HG02798 (cell line): ENCODE results near the gene TULP3.

Experiments used
- ATAC-seq: cut with Tn5 transposase; IDR thresholded peaks from one replicate; pipeline ENCODE4 v1.9.1; 2021; ENCODE audit warnings: mild to moderate bottlenecking; ENCODE audit not compliant: unreplicated experiment, poor library complexity

The TULP3 gene

DNA sequence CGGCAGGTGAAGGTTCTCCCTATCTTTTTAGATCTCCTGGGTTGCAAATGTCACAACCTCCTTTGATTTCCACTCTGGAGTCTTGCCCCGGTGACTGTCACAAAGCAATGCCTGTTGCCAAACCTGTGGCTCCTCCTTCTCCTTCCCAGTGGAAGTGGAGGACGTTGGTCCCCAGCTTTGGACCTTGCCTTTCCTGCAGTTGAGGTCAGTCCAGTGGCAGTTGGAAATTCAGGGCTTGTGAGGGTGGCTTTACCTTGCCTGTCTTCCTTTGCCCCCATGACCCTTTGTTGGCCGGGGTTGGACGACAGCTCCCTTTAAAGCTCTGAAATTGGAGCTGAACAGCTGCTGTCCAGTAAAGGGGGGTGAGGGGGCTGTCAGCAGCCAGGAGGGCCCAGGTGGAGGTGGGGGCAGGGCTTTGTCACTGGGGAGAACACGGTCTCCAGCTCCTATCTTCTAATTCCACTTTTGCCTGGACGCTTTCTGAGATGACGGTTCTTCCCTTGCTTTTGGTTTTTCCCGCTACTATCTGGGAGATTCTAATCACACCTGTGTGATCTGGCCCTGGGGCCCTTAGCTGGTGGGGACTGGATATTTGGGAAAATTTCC lies 72.6 kb downstream of the TULP3 start:
- ATAC-seq: no peak

GRCh38 chr12:2963760-2964292 lies 73.1 kb downstream of the TULP3 start:
- ATAC-seq: no peak

GRCh38 chr12:2967651-2968050 lies 77.0 kb downstream of the TULP3 start:
- ATAC-seq: no peak

DNA sequence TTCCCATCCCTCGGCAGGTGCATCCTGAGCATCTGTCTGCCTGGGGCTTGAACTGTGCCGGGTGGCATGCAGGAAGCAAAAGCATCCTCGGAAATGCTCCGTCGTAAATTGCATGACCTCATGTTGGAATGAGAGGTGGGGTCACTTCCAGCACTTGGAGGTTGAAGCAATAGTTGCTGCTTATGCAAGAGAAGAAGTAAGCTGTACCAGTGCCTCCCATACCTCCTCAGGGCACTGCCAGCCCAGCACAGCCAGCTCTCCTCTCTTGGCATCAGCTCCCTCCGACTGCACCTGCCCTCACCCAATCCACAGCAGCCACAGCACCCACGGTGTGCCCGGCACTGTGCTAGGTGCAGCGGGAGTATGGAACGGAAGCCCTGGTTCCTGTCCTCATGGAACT lies 80.1 kb downstream of the TULP3 start:
- ATAC-seq: no peak

- ATAC-seq: no peak
These were observed 82.9 kb downstream of the TULP3 start for GRCh38 chr12:2973566-2973965.

- no peak for ATAC-seq
These were observed 83.9 kb downstream of the TULP3 start for GRCh38 chr12:2974560-2974971.

DNA sequence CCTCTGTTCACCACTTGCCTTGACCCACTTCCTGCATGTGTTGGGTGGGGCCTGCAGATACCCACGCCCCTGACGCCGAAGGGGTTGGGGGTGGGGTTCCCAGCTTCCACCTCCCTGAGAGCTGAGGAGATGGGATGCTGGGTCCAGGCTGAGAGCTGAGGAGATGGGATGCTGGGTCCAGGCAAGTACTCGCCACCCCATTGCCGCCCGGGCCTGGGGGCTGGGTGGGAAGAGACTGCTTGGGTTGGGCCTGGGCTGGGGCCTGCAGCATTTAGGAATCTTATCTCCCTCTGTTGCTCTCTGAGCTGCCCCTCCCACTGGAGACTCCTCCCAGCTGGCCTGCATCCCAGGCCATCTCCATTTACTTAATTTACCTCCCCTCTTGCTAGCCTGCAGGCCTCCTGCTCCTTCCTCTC lies 85.9 kb downstream of the TULP3 start:
- ATAC-seq: no peak

- no peak for ATAC-seq
These were observed 87.1 kb downstream of the TULP3 start for GRCh38 chr12:2977776-2978175.

- ATAC-seq: no peak
These were observed 89.1 kb downstream of the TULP3 start for GRCh38 chr12:2979806-2980205.

DNA sequence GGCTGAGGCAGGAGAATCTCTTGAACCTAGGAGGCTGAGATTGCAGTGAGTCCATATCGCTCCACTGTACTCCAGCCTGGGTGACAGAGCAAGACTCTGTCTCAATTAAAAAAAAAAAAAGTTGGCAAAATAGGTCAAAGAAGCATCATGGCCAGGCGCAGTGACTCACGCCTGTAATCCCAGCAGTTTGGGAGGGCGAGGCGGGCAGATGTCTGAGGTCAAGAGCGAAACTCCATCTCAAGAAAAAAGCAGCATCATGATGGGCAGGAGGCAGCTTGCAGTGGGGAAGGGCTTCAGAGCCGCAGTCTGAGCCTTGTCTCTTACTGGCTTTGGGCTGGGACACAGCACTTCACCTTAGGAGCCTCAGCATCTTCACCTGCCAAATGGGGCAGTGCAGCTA lies 89.9 kb downstream of the TULP3 start:
- ATAC-seq: no peak

DNA sequence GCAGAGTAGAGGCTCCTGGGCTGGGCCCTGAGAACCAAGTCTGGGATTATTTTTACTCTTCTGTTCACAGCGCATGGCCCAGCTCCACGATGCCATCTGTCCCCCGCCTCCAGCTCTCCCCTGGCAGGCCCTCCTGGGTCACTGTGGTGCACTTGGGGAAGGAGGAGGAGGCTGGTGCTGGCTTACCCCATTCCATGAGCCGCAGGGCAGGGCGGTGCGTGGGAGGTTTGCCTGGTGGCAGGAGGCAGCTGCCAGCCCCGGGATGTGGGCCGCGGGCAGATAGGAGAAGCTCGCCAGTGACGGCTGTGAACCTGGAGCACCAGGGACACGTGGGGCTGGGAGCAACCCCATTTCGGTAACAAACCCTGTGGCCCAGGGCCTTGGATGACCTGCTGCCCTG lies 91.7 kb downstream of the TULP3 start:
- no peak for ATAC-seq

DNA sequence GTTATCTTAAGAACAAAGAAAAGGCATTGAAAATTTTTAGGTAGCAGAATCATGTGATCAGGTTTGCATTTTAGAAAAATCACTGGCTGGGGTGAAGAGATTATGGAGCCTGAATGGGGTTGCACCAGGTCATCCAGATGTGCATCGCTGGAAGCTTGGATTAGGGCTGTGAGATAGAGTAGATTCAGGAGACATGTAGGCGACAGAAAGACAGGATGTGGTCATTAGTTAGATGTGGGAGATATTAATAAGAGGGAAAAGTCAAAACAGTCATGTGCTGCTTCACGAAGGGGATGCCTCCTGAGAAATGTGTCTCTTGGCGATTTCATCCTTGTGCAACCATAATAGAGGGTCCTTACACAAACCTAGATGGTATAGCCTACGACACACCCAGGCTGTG lies 93.6 kb downstream of the TULP3 start:
- no peak for ATAC-seq

DNA sequence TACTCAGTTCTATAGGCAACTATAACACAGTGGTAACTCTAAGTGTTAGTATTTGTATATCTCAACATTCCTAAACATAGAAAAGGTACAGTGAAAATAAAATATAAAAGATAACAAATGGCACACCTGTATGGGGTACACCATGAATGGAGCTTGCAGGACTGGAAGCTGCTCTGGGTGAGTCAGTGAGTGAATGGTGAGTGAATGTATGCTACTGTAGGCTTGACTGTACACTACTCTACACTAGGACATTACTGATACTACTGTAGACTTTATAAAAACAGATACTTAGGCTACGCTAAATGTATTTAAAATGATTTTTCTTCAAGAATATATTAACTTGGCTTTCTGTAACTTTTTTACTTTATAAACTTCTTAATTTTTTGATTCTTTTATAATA lies 94.0 kb downstream of the TULP3 start:
- ATAC-seq: no peak

GRCh38 chr12:2986876-2987275 lies 96.2 kb downstream of the TULP3 start:
- ATAC-seq: no peak

GRCh38 chr12:2988494-2988893 lies 97.8 kb downstream of the TULP3 start:
- no peak for ATAC-seq
